Pancreas (tissue), 10 donors: ENCODE measurements around the gene UBAC1. TPM values are rescaled to one million over a fixed set of nuclear protein-coding genes. Genes with fewer than 3 reads are reported as not detected.
"Not testable (repeated sequence)": the region's sequence is repeated elsewhere in the genome, so short reads cannot be mapped to it uniquely, and the experiment has no call there.

Source experiments
- ATAC-seq, 4 donors: fragments of 200-7000 bp; cut with Tn5 transposase; one replicate each; pipeline versions ENCODE4 v1.8.0 to v1.9.1; 2020; ENCODE audit warnings: mild to moderate bottlenecking in 4 of 4, moderate library complexity in 4 of 4
- DNase-seq, 6 donors: peaks; one replicate each; pipeline ENCODE4 v3.0.0-alpha.2; 2020
- FAIRE-seq: peaks from 2 replicates; lab custom pipeline; 2012; peaks lifted over from hg19 to GRCh38; lab: Jason Lieb, UNC
- H3K27ac ChIP-seq, 4 donors: fragments of 200-600 bp; sonication (generic); 1 replicate in 3 of 4; 2 replicates in 1 of 4; pipeline versions ENCODE4 v1.5.0 to v1.8.0; 2020
- H3K27me3 ChIP-seq, 4 donors: fragments of 200-600 bp; one replicate each; pipeline ENCODE4 v1.8.0; 2021
- H3K36me3 ChIP-seq, 3 donors: fragments of 200-600 bp; sonication (generic) in 1 of 3; one replicate each; pipeline versions ENCODE4 v1.5.0 to v1.8.0; 2020 to 2021
- H3K4me1 ChIP-seq, 3 donors: fragments of 200-600 bp; one replicate each; pipeline ENCODE4 v1.8.0; 2021
- H3K4me3 ChIP-seq, 4 donors: fragments of 200-600 bp; sonication (generic) in 2 of 4; one replicate each; pipeline versions ENCODE4 v1.5.0 to v1.8.0; 2020 to 2021
- H3K9me3 ChIP-seq, 4 donors: fragments of 200-600 bp; one replicate each; pipeline ENCODE4 v1.8.0; 2021
- CTCF ChIP-seq, 4 donors: fragments of 200-600 bp; sonication (generic) in 3 of 4; IDR thresholded peaks; one replicate each; pipeline versions ENCODE4 v1.5.0 to v1.8.0; 2021; ENCODE audit warnings: antibody characterized with exemption in 4 of 4
- WGBS, 2 donors: extraction: QIAGEN DNeasy Blood & Tissue Kit; methylation state at CpG; one replicate each; pipeline ENCODE4 v1.1.7; 2013; 5-methylcytosine and 5-hydroxymethylcytosine counted together
- intact Hi-C, 3 donors: fragments of 100-400 bp; cut with DNase I; formaldehyde crosslinking; loops; one replicate each; pipeline versions ENCODE4 v1.11.1 to v1.14.2; 2022
- polyA plus RNA-seq, 2 donors: library from polyadenylated mRNA; stranded (reverse); fragments of 200-250 nt; gene quantifications; one replicate each; pipeline ENCODE4 v1.2.3, GENCODE V29; 2013
- total RNA-seq, 6 donors: library from RNA; stranded (reverse); fragmentation: NEBNext Ultra II Directional in 4 of 6; extraction: Animal tissue kit (Norgen Biotek cat#: 25700) in 4 of 6; gene quantifications; one replicate each; pipeline versions ENCODE4 v1.2.1 to v1.2.4, GENCODE V29; 2021 to 2023
- donor health status: healthy with polysubstance abuse.
- donor health status: DM: no; HTN: no; CAD: no; lungs with moderate emphysema.
- donor health status: DM: no; HTN: no; CAD: no.
- donor health status: control.
- donor health status: control.
- donor health status: Bipolar disorder and iron deficiency.
- donor health status: DM: yes; HTN: yes; CAD: no.
- donor health status: DM: no; HTN: no; CAD: no.
- donor health status: DM: no; HTN: no; CAD: no.
- donor health status: DM: yes; HTN: yes; CAD: no.

The UBAC1 gene
- total and polyA plus RNA-seq, 8 donors, result 9.8 to 33.7 (median 14.4) TPM

- intact Hi-C loops, result no loop called here
- ATAC-seq (no peak), DNase-seq (no peak), FAIRE-seq (no peak)
- 93 to 96% methylated on average over 14 of the region's 14 CpGs for WGBS, 2 donors
- no peak for TF ChIP-seq CTCF (IDR thresholded peaks at IDR 0.05)
- peaks cover 0 to 30% (median 8%) of the 10 kb centered on the region in 3 donors for H3K36me3 ChIP-seq
- H3K27ac ChIP-seq, result no peak overlapping the region
- H3K4me1 ChIP-seq, result no peaks in the 10 kb centered on the region
- H3K4me3 ChIP-seq, result no peak overlapping the region
- no peaks in the 10 kb centered on the region for H3K9me3 ChIP-seq
- H3K27me3 ChIP-seq, result no peaks in the 10 kb centered on the region
Observed at GRCh38 chr9:135946392-135946994, 14.7 kb downstream of the UBAC1 start.

GRCh38 chr9:135945969-135946368 lies 15.2 kb downstream of the UBAC1 start:
- no peak for TF ChIP-seq CTCF (IDR thresholded peaks at IDR 0.05)
- no peaks in the 10 kb centered on the region for H3K9me3 ChIP-seq
- ATAC-seq (no peak), FAIRE-seq (no peak), DNase-seq (no peak)
- no peak overlapping the region for H3K27ac ChIP-seq
- no peaks in the 10 kb centered on the region for H3K27me3 ChIP-seq
- WGBS, 2 donors, result 90 to 92% methylated on average over 18 of the region's 18 CpGs
- no peak overlapping the region for H3K4me3 ChIP-seq
- no peaks in the 10 kb centered on the region for H3K4me1 ChIP-seq
- intact Hi-C loops, result no loop called here
- H3K36me3 ChIP-seq, result peaks cover 0 to 30% (median 8%) of the 10 kb centered on the region in 3 donors

- H3K27ac ChIP-seq, result no peak overlapping the region
Observed at GRCh38 chr9:135944444-135945252, 16.5 kb downstream of the UBAC1 start.

GRCh38 chr9:135943604-135944003 lies 17.6 kb downstream of the UBAC1 start:
- FAIRE-seq, H3K27ac ChIP-seq, H3K4me3 ChIP-seq, H3K4me1 ChIP-seq, intact Hi-C loops, H3K27me3 ChIP-seq, H3K9me3 ChIP-seq, DNase-seq, ATAC-seq: not testable (repeated sequence)
- WGBS, 2 donors, result 95% methylated on average over 6 of the region's 6 CpGs
- H3K36me3 ChIP-seq, result peaks cover 0 to 31% (median 8%) of the 10 kb centered on the region in 3 donors

More at GRCh38 chr9:135944444-135945252, 16.5 kb downstream of the UBAC1 start:
- DNase-seq (no peak), ATAC-seq (no peak), FAIRE-seq (no peak)
- no peaks in the 10 kb centered on the region for H3K9me3 ChIP-seq
- peaks cover 0 to 27% (median 8%) of the 10 kb centered on the region in 3 donors for H3K36me3 ChIP-seq
- no peaks in the 10 kb centered on the region for H3K27me3 ChIP-seq
- 91% methylated on average over 36 of the region's 36 CpGs for WGBS, 2 donors
- intact Hi-C loops, result no loop called here
- H3K4me1 ChIP-seq, result no peaks in the 10 kb centered on the region
- no peak overlapping the region for H3K4me3 ChIP-seq
- no peak for TF ChIP-seq CTCF (IDR thresholded peaks at IDR 0.05)

GRCh38 chr9:135941288-135941995 lies 19.7 kb downstream of the UBAC1 start:
- 86 to 91% methylated on average over 13 of the region's 13 CpGs for WGBS, 2 donors
- Histone ChIP-seq H3K36me3 (peaks cover 0 to 38% (median 8%) of the 10 kb centered on the region in 3 donors), H3K27ac (no peak overlapping the region), H3K9me3 (no peaks in the 10 kb centered on the region), H3K4me1 (no peaks in the 10 kb centered on the region), H3K4me3 (no peak overlapping the region), H3K27me3 (no peaks in the 10 kb centered on the region)
- no peak for FAIRE-seq
- intact Hi-C loops, result no loop called here
- DNase-seq, result no peak
- no peak for ATAC-seq
- TF ChIP-seq CTCF (IDR thresholded peaks at IDR 0.05), result no peak
